OCI-LY3 (cell line): ENCODE results near the gene ZBTB44.

ENCODE experiments used
- EZH2phosphoT487 ChIP-seq: fragments of 200-600 bp; shearing (Covaris generic); IDR thresholded peaks from 2 replicates; pipeline ENCODE4 v1.6.1; 2018; ENCODE audit warnings: antibody characterized with exemption, mixed run types, low read depth
- TF ChIP-seq, protein P1 (sequence below): fragments of 200-600, 300-600 bp; sonication (generic); IDR thresholded peaks from 2 replicates; pipeline ENCODE4 v1.5.1; 2014; ENCODE audit warnings: antibody characterized with exemption, low read length, low read depth

DNA sequence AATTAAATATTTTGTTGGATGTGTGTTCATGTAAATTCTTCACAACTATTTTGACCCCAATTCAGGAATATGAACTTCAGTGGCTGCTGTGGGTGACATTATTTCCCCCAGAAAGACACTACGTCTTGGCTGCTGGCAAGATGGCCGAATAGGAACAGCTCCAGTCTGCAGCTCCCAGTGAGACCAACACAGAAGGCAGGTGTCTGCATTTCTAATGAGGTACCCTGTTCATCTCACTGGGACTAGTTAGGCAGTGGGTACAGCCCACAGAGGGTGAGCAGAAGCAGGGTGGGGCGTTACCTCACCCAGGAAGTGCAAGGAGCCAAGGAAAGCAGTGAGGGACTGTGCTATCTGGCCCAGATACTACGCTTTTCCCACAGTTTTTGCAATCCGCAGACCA, 65.3 kb downstream of the ZBTB44 start:
- TF ChIP-seq, protein P1, sequence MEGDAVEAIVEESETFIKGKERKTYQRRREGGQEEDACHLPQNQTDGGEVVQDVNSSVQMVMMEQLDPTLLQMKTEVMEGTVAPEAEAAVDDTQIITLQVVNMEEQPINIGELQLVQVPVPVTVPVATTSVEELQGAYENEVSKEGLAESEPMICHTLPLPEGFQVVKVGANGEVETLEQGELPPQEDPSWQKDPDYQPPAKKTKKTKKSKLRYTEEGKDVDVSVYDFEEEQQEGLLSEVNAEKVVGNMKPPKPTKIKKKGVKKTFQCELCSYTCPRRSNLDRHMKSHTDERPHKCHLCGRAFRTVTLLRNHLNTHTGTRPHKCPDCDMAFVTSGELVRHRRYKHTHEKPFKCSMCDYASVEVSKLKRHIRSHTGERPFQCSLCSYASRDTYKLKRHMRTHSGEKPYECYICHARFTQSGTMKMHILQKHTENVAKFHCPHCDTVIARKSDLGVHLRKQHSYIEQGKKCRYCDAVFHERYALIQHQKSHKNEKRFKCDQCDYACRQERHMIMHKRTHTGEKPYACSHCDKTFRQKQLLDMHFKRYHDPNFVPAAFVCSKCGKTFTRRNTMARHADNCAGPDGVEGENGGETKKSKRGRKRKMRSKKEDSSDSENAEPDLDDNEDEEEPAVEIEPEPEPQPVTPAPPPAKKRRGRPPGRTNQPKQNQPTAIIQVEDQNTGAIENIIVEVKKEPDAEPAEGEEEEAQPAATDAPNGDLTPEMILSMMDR: no peak
- no peak for TF ChIP-seq EZH2phosphoT487
